Activated CD4-positive, alpha-beta T cell treated with anti-CD3 and anti-CD28 coated beads for 24 hours (primary cell): ENCODE results near the gene FILIP1L.

Experiments
- DNase-seq, 2 donors: peaks; one replicate each; pipeline ENCODE4 v3.0.0-alpha.2; 2020; ENCODE audit warnings: low read depth in 2 of 2

FILIP1L gene

GRCh38 chr3:100114413-100115030 is at the start of gene FILIP1L:
TSS of gene FILIP1L (minus strand) at chr3:100114501.
- DNase-seq = no peak

- no peak for DNase-seq
Measured at GRCh38 chr3:100163787-100164186, 49.5 kb upstream of the FILIP1L start.

GRCh38 chr3:100160521-100160920 is 46.2 kb upstream of the FILIP1L start:
- no peak for DNase-seq

GRCh38 chr3:100159331-100160153 is 45.2 kb upstream of the FILIP1L start:
- DNase-seq = no peak

GRCh38 chr3:100158918-100159330 is 44.6 kb upstream of the FILIP1L start:
- no peak for DNase-seq

- no peak for DNase-seq
Measured at GRCh38 chr3:100157685-100158084, 43.4 kb upstream of the FILIP1L start.

- DNase-seq = no peak
Measured at GRCh38 chr3:100155590-100155989, 41.3 kb upstream of the FILIP1L start.

- no peak for DNase-seq
Measured at GRCh38 chr3:100155128-100155527, 40.8 kb upstream of the FILIP1L start.

GRCh38 chr3:100154171-100154570 is 39.9 kb upstream of the FILIP1L start:
- DNase-seq = no peak

- no peak for DNase-seq
Measured at GRCh38 chr3:100151024-100151707, 36.9 kb upstream of the FILIP1L start.

GRCh38 chr3:100150473-100150872 is 36.2 kb upstream of the FILIP1L start:
- DNase-seq = no peak

- DNase-seq = no peak
Measured at GRCh38 chr3:100149713-100150415, 35.6 kb upstream of the FILIP1L start.

GRCh38 chr3:100149130-100149529 is 34.8 kb upstream of the FILIP1L start:
- no peak for DNase-seq

GRCh38 chr3:100144255-100144866 is 30.1 kb upstream of the FILIP1L start:
- no peak for DNase-seq

GRCh38 chr3:100141586-100141985 is 27.3 kb upstream of the FILIP1L start:
- DNase-seq = no peak

- no peak for DNase-seq
Measured at GRCh38 chr3:100140976-100141375, 26.7 kb upstream of the FILIP1L start.

- DNase-seq = no peak
Measured at GRCh38 chr3:100136921-100137320, 22.6 kb upstream of the FILIP1L start.

- no peak for DNase-seq
Measured at GRCh38 chr3:100131241-100131640, 16.9 kb upstream of the FILIP1L start.

GRCh38 chr3:100129941-100130340 is 15.6 kb upstream of the FILIP1L start:
- DNase-seq = no peak

- DNase-seq = no peak
Measured at GRCh38 chr3:100128565-100128964, 14.3 kb upstream of the FILIP1L start.

GRCh38 chr3:100127792-100128191 is 13.5 kb upstream of the FILIP1L start:
- no peak for DNase-seq
